H9 (cell line): ENCODE data around the gene ARHGDIB. TPM values are rescaled to one million over a fixed set of nuclear protein-coding genes. Genes with fewer than 3 reads are reported as not detected.

ENCODE experiments used
- DNase-seq: peaks from one replicate; pipeline ENCODE4 v3.0.0-alpha.2; 2017
- H2AFZ ChIP-seq: one replicate; pipeline ENCODE4 v1.6.1; 2013; ENCODE audit warnings: mild to moderate bottlenecking, low read length, control low read depth, moderate library complexity
- H2AK5ac ChIP-seq: 2 replicates; pipeline ENCODE4 v1.6.1; 2013; ENCODE audit warnings: low read length, control low read depth, mixed read lengths; ENCODE audit not compliant: insufficient read length
- H2BK120ac ChIP-seq: one replicate; pipeline ENCODE4 v1.6.1; 2013; ENCODE audit warnings: low read depth, mild to moderate bottlenecking, low read length, control low read depth, inconsistent platforms; ENCODE audit not compliant: poor library complexity, severe bottlenecking
- H2BK12ac ChIP-seq: 2 replicates; pipeline ENCODE4 v1.6.1; 2013; ENCODE audit warnings: low read length, control low read depth, mixed read lengths, low read depth; ENCODE audit not compliant: insufficient read length
- H2BK15ac ChIP-seq: 2 replicates; pipeline ENCODE4 v1.6.1; 2013; ENCODE audit warnings: low read depth, low read length, control low read depth
- H2BK20ac ChIP-seq: one replicate; pipeline ENCODE4 v1.6.1; 2013; ENCODE audit warnings: low read depth, mild to moderate bottlenecking, low read length, control low read depth, inconsistent platforms; ENCODE audit not compliant: poor library complexity, severe bottlenecking
- H2BK5ac ChIP-seq: 2 replicates; pipeline ENCODE4 v1.6.1; 2013; ENCODE audit warnings: low read length, control low read depth, mixed read lengths; ENCODE audit not compliant: insufficient read length
- H3K14ac ChIP-seq: 2 replicates; pipeline ENCODE4 v1.6.1; 2013; ENCODE audit warnings: low read length, control low read depth; ENCODE audit not compliant: insufficient read depth
- H3K18ac ChIP-seq: 2 replicates; pipeline ENCODE4 v1.6.1; 2013; ENCODE audit warnings: low read depth, mild to moderate bottlenecking, mixed read lengths, low read length, control low read depth; ENCODE audit not compliant: insufficient read length
- H3K23ac ChIP-seq: 2 replicates; pipeline ENCODE4 v1.6.1; 2013; ENCODE audit warnings: low read length, control low read depth, mixed read lengths, low read depth; ENCODE audit not compliant: insufficient read length
- H3K23me2 ChIP-seq: 2 replicates; pipeline ENCODE4 v1.6.1; 2013; ENCODE audit warnings: low read depth, mild to moderate bottlenecking, mixed read lengths, low read length, control low read depth; ENCODE audit not compliant: insufficient read length, poor library complexity, severe bottlenecking
- H3K27ac ChIP-seq: 2 replicates; pipeline ENCODE4 v1.5.1; 2013; ENCODE audit warnings: low read length, control low read depth, mixed read lengths, low read depth; ENCODE audit not compliant: insufficient read length
- H3K27me3 ChIP-seq: 2 replicates; pipeline ENCODE4 v1.6.1; 2013; ENCODE audit warnings: low read length, control low read depth, inconsistent platforms; ENCODE audit not compliant: insufficient read depth
- H3K4ac ChIP-seq: 2 replicates; pipeline ENCODE4 v1.6.1; 2013; ENCODE audit warnings: low read depth, mild to moderate bottlenecking, control low read depth, inconsistent platforms, low read length, moderate library complexity
- H3K4me1 ChIP-seq: 2 replicates; pipeline ENCODE4 v1.6.1; 2013; ENCODE audit warnings: low read length, control low read depth, inconsistent platforms; ENCODE audit not compliant: insufficient read depth
- H3K4me2 ChIP-seq: 2 replicates; pipeline ENCODE4 v1.6.1; 2013; ENCODE audit warnings: low read length, control low read depth, mixed read lengths; ENCODE audit not compliant: insufficient read length, insufficient read depth
- H3K56ac ChIP-seq: 2 replicates; pipeline ENCODE4 v1.6.1; 2013; ENCODE audit warnings: low read depth, mild to moderate bottlenecking, mixed read lengths, low read length, control low read depth; ENCODE audit not compliant: insufficient read length
- H3K79me1 ChIP-seq: 2 replicates; pipeline ENCODE4 v1.6.1; 2013; ENCODE audit warnings: low read depth, mild to moderate bottlenecking, moderate library complexity, low read length, control low read depth, inconsistent platforms; ENCODE audit not compliant: insufficient read depth, poor library complexity, severe bottlenecking
- H3K79me2 ChIP-seq: 2 replicates; pipeline ENCODE4 v1.6.1; 2013; ENCODE audit warnings: low read length, control low read depth, inconsistent platforms; ENCODE audit not compliant: insufficient read depth
- H3K9ac ChIP-seq: 2 replicates; pipeline ENCODE4 v1.6.1; 2013; ENCODE audit warnings: low read length, control low read depth, mixed read lengths; ENCODE audit not compliant: insufficient read length; ENCODE audit errors: extremely low read depth
- H3K9me3 ChIP-seq: one replicate; pipeline ENCODE4 v1.6.1; 2013; ENCODE audit warnings: low read depth, low read length, inconsistent platforms; ENCODE audit not compliant: control insufficient read depth
- H3T11ph ChIP-seq: one replicate; pipeline ENCODE4 v1.6.1; 2013; ENCODE audit warnings: mild to moderate bottlenecking, low read length, control low read depth, inconsistent platforms
- H4K20me1 ChIP-seq: one replicate; pipeline ENCODE4 v1.6.1; 2013; ENCODE audit not compliant: control insufficient read depth, insufficient read length, insufficient read depth
- H4K5ac ChIP-seq: 2 replicates; pipeline ENCODE4 v1.6.1; 2013; ENCODE audit warnings: low read depth, mild to moderate bottlenecking, mixed read lengths, low read length, control low read depth; ENCODE audit not compliant: insufficient read length
- H4K8ac ChIP-seq: replicated peaks from 2 replicates; pipeline ENCODE4 v1.6.1; 2013; ENCODE audit warnings: low read length, control low read depth, mixed read lengths, low read depth; ENCODE audit not compliant: insufficient read length
- H4K91ac ChIP-seq: 2 replicates; pipeline ENCODE4 v1.6.1; 2013; ENCODE audit warnings: low read depth, mild to moderate bottlenecking, moderate library complexity, mixed read lengths, low read length, control low read depth; ENCODE audit not compliant: insufficient read length
- H3K27ac Mint-ChIP-seq, 3 experiments: 2 replicates in 2 of 3; 3 replicates in 1 of 3; pipeline ENCODE4 v1.8.0; 2020 to 2021; ENCODE audit warnings: mixed read lengths in 3 of 3, mild to moderate bottlenecking in 1 of 3, moderate library complexity in 1 of 3
- H3K27me3 Mint-ChIP-seq: 2 replicates; pipeline ENCODE4 v1.8.0; 2021; ENCODE audit warnings: low read depth, mild to moderate bottlenecking, moderate library complexity, mixed read lengths
- H3K36me3 Mint-ChIP-seq, 3 experiments: 2 replicates in 2 of 3; 3 replicates in 1 of 3; pipeline ENCODE4 v1.8.0; 2020 to 2021; ENCODE audit warnings: low read depth in 3 of 3, mixed read lengths in 3 of 3; ENCODE audit not compliant: insufficient read depth in 1 of 3
- H3K4me1 Mint-ChIP-seq, 2 experiments: 2 replicates each; pipeline ENCODE4 v1.8.0; 2020; ENCODE audit warnings: mixed read lengths in 2 of 2
- H3K4me3 Mint-ChIP-seq, 2 experiments: 2 replicates in 1 of 2; 3 replicates in 1 of 2; pipeline ENCODE4 v1.8.0; 2020 to 2021; ENCODE audit warnings: mild to moderate bottlenecking in 2 of 2, mixed read lengths in 2 of 2, moderate library complexity in 1 of 2
- H3K9me3 Mint-ChIP-seq, 2 experiments: 2 replicates in 1 of 2; 3 replicates in 1 of 2; pipeline ENCODE4 v1.8.0; 2020; ENCODE audit warnings: mild to moderate bottlenecking in 2 of 2, mixed read lengths in 2 of 2, moderate library complexity in 1 of 2
- WGBS: extraction: QIAGEN DNeasy Blood & Tissue Kit; methylation state at CpG from one replicate; pipeline ENCODE4 v1.1.7; 2013; ENCODE audit warnings: missing lambda C conversion rate, low lambda C conversion rate, mixed read lengths; ENCODE audit not compliant: insufficient read length; ENCODE audit errors: extremely low coverage; 5-methylcytosine and 5-hydroxymethylcytosine counted together
- total RNA-seq: library from RNA; stranded (reverse); gene quantifications from 2 replicates; pipeline ENCODE4 v1.2.1, GENCODE V29; 2021
- TF ChIP-seq, protein P1 (sequence below): fragments of 200-600 bp; sonication (generic); conservative IDR thresholded peaks from 3 replicates; pipeline ENCODE4 v1.8.0; 2021; ENCODE audit warnings: antibody characterized with exemption, mild to moderate bottlenecking

ARHGDIB gene
- total RNA-seq, 1 experiment from 2014 or later = 0.44 TPM

GRCh38 chr12:14997998-14998397, 36.6 kb upstream of the ARHGDIB start:
- no peak overlapping the region for H2BK12ac ChIP-seq
- H2AK5ac ChIP-seq = no peak overlapping the region
- no peak overlapping the region for H4K91ac ChIP-seq
- no peak overlapping the region for H2BK120ac ChIP-seq
- H3K9ac ChIP-seq = no peak overlapping the region
- no peaks in the 10 kb centered on the region; the same call in 1 of the 2 replicates for H3K4me1 ChIP-seq
- Mint-ChIP-seq H3K4me1 (peaks cover 9 to 11% of the 10 kb centered on the region in 2 experiments), H3K4me3 (no peak overlapping the region), H3K27me3 (no peaks in the 10 kb centered on the region), H3K36me3 (no peaks in the 10 kb centered on the region), H3K9me3 (peaks cover 0 to 2% of the 10 kb centered on the region in 2 experiments; a peak in 1 of 5 replicates), H3K27ac (no peak overlapping the region)
- no peak overlapping the region for H2BK20ac ChIP-seq
- no peak for DNase-seq
- H3K9me3 ChIP-seq = no peaks in the 10 kb centered on the region
- no peak overlapping the region for H3K4ac ChIP-seq
- H3K23ac ChIP-seq = no peak overlapping the region
- no peak overlapping the region for H3K4me2 ChIP-seq
- no peaks in the 10 kb centered on the region for H4K20me1 ChIP-seq
- H3K79me1 ChIP-seq = no peaks in the 10 kb centered on the region
- no peak overlapping the region for H2BK5ac ChIP-seq
- no peak overlapping the region for H2BK15ac ChIP-seq
- H3K14ac ChIP-seq = no peak overlapping the region
- H4K8ac ChIP-seq = no peak overlapping the region
- no peak overlapping the region for H3K18ac ChIP-seq
- H3T11ph ChIP-seq = no peak overlapping the region
- TF ChIP-seq, protein P1, sequence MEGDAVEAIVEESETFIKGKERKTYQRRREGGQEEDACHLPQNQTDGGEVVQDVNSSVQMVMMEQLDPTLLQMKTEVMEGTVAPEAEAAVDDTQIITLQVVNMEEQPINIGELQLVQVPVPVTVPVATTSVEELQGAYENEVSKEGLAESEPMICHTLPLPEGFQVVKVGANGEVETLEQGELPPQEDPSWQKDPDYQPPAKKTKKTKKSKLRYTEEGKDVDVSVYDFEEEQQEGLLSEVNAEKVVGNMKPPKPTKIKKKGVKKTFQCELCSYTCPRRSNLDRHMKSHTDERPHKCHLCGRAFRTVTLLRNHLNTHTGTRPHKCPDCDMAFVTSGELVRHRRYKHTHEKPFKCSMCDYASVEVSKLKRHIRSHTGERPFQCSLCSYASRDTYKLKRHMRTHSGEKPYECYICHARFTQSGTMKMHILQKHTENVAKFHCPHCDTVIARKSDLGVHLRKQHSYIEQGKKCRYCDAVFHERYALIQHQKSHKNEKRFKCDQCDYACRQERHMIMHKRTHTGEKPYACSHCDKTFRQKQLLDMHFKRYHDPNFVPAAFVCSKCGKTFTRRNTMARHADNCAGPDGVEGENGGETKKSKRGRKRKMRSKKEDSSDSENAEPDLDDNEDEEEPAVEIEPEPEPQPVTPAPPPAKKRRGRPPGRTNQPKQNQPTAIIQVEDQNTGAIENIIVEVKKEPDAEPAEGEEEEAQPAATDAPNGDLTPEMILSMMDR = no peak
- no peak overlapping the region for H3K27ac ChIP-seq
- no peaks in the 10 kb centered on the region for H3K23me2 ChIP-seq
- no peak overlapping the region for H4K5ac ChIP-seq
- H3K27me3 ChIP-seq = no peaks in the 10 kb centered on the region
- H3K56ac ChIP-seq = no peak overlapping the region
- WGBS = no CpG with 5 or more reads among the region's 3 CpGs
- no peak overlapping the region for H2AFZ ChIP-seq
- H3K79me2 ChIP-seq = no peaks in the 10 kb centered on the region
